Measurements from ENCODE around the gene NSD1. TPM values are rescaled to one million over a fixed set of nuclear protein-coding genes. Genes with fewer than 3 reads are reported as not detected.

Gene NSD1
- polyA plus RNA-seq, 1 donor from 2014 or later: 12.8 TPM

GRCh38 chr5:177142098-177142611 lies 8.6 kb downstream of the NSD1 start:
- H3F3A ChIP-seq (ENCODE audit: insufficient read depth, low read length, poor library complexity, severe bottlenecking): no peaks in the 10 kb centered on the region
- H3K4me2 ChIP-seq (ENCODE audit: low read length): no peak overlapping the region
- peaks cover 27% of the 10 kb centered on the region for H3K79me2 ChIP-seq (replicated peaks; ENCODE audit: insufficient read depth, low read length)
- H3K36me3 ChIP-seq (ENCODE audit: insufficient read depth, low read length): no peaks in the 10 kb centered on the region
- no peak overlapping the region for H3K9ac ChIP-seq (ENCODE audit: low read length)
- H3K9me3 ChIP-seq (ENCODE audit: low read length): no peaks in the 10 kb centered on the region
- no peak overlapping the region for H3K27ac ChIP-seq (ENCODE audit: low read length)
- H2AFZ ChIP-seq (ENCODE audit: low read depth, low read length): no peak overlapping the region
- no peaks in the 10 kb centered on the region for H3K9me2 ChIP-seq (ENCODE audit: insufficient read depth, low read length)
- H4K20me1 ChIP-seq (ENCODE audit: insufficient read depth): no peaks in the 10 kb centered on the region
- TF ChIP-seq POLR2AphosphoS5 (IDR thresholded peaks at IDR 0.05) (no peak), CTCF (IDR thresholded peaks at IDR 0.05; ENCODE audit: poor library complexity, severe bottlenecking) (no peak), SMC3 (conservative IDR thresholded peaks at IDR 0.05; ENCODE audit: poor library complexity) (no peak)
- H3K27me3 ChIP-seq (ENCODE audit: insufficient read depth, low read depth, low read length): no peaks in the 10 kb centered on the region
- H3K4me3 ChIP-seq (ENCODE audit: low read length): no peak overlapping the region

- H2AFZ ChIP-seq (ENCODE audit: low read depth, low read length): no peak overlapping the region
- no peaks in the 10 kb centered on the region for H3K9me3 ChIP-seq (ENCODE audit: low read length)
- no peaks in the 10 kb centered on the region for H3K9me2 ChIP-seq (ENCODE audit: insufficient read depth, low read length)
- no peak overlapping the region for H3K9ac ChIP-seq (ENCODE audit: low read length)
- H4K20me1 ChIP-seq (ENCODE audit: insufficient read depth): no peaks in the 10 kb centered on the region
- H3F3A ChIP-seq (ENCODE audit: insufficient read depth, low read length, poor library complexity, severe bottlenecking): no peaks in the 10 kb centered on the region
- H3K4me3 ChIP-seq (ENCODE audit: low read length): no peak overlapping the region
- TF ChIP-seq SMC3 (conservative IDR thresholded peaks at IDR 0.05; ENCODE audit: poor library complexity): no peak
- TF ChIP-seq REST (IDR thresholded peaks at IDR 0.05; ENCODE audit: borderline replicate concordance): no peak
- TF ChIP-seq POLR2AphosphoS5 (IDR thresholded peaks at IDR 0.05): no peak
- TF ChIP-seq RAD21 (conservative IDR thresholded peaks at IDR 0.05): no peak
- TF ChIP-seq TAF1 (IDR thresholded peaks at IDR 0.05; ENCODE audit: low read depth): no peak
- TF ChIP-seq EP300 (conservative IDR thresholded peaks at IDR 0.05; ENCODE audit: poor library complexity, severe bottlenecking): no peak
- no peak for TF ChIP-seq CTCF (IDR thresholded peaks at IDR 0.05; ENCODE audit: poor library complexity, severe bottlenecking)
- H3K36me3 ChIP-seq (ENCODE audit: insufficient read depth, low read length): no peaks in the 10 kb centered on the region
- no peak overlapping the region for H3K27ac ChIP-seq (ENCODE audit: low read length)
- H3K4me2 ChIP-seq (ENCODE audit: low read length): no peak overlapping the region
- peaks cover 21% of the 10 kb centered on the region for H3K79me2 ChIP-seq (replicated peaks; ENCODE audit: insufficient read depth, low read length)
- H3K27me3 ChIP-seq (ENCODE audit: insufficient read depth, low read depth, low read length): no peaks in the 10 kb centered on the region
These were observed 9.2 kb downstream of the NSD1 start for GRCh38 chr5:177142778-177143177.

Measured in neural cell (in vitro differentiated cells).